Right atrium auricular region (tissue), 2 donors: ENCODE measurements around the gene BZW2. TPM values are rescaled to one million over a fixed set of nuclear protein-coding genes. Genes with fewer than 3 reads are reported as not detected.

Experiments
- DNase-seq: peaks from one replicate; pipeline ENCODE4 v3.0.0-alpha.2; 2019; ENCODE audit warnings: low spot score
- H3K27ac ChIP-seq, 2 donors: fragments of 200-600 bp; sonication (generic); 1 replicate in 1 of 2; 2 replicates in 1 of 2; pipeline ENCODE4 v1.5.1; 2016 to 2019
- H3K27me3 ChIP-seq, 2 donors: fragments of 200-600 bp; sonication (generic); one replicate each; pipeline versions ENCODE4 v1.5.1 to v1.6.0; 2017 to 2019
- H3K36me3 ChIP-seq: fragments of 200-600 bp; sonication (generic); one replicate; pipeline ENCODE4 v1.5.1; 2016
- H3K4me1 ChIP-seq, 2 donors: fragments of 200-600 bp; sonication (generic); one replicate each; pipeline versions ENCODE4 v1.5.1 to v1.6.0; 2017 to 2019
- H3K4me3 ChIP-seq, 2 donors: fragments of 200-600 bp; sonication (generic); 1 replicate in 1 of 2; 2 replicates in 1 of 2; pipeline ENCODE4 v1.5.1; 2017 to 2019; ENCODE audit warnings: mild to moderate bottlenecking in 1 of 2, moderate library complexity in 1 of 2
- H3K9me3 ChIP-seq, 2 donors: fragments of 200-600 bp; sonication (generic); one replicate each; pipeline ENCODE4 v1.5.1; 2019
- total RNA-seq, 2 donors: library from RNA; depleted of rRNA; stranded (reverse); fragments of >200 nt; gene quantifications; one replicate each; pipeline ENCODE4 v1.1.0, GENCODE V29; 2016
- TF ChIP-seq, protein P1 (sequence below), 2 donors: fragments of 200-600 bp; sonication (generic); IDR thresholded peaks; one replicate each; pipeline ENCODE4 v1.5.1; 2019; ENCODE audit warnings: antibody characterized with exemption in 2 of 2

BZW2 gene
- total RNA-seq, 2 donors from 2014 or later = 206 to 292 TPM

DNA sequence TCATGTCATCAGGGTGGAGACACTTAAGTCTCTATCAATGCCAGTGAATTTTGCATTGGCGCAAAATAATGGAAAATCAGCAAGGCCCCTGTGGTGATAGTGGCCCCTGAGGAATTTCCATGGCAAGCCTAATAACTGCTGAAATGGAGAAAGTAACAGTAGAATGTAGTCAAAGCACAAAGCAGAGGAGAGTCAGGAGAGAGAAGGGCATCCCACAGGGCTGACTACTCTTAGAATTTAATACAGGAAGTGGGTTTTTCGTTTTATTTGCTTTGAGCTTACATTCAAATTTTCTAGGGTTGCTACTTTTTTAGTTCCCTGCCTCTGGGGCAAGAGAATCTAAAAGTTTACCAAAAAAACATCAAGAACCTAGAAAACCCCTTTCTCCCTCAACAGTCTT is 39.0 kb downstream of the BZW2 start:
- Histone ChIP-seq H3K27me3 (no peaks in the 10 kb centered on the region), H3K9me3 (no peaks in the 10 kb centered on the region), H3K4me1 (no peaks in the 10 kb centered on the region), H3K4me3 (no peak overlapping the region), H3K27ac (no peak overlapping the region), H3K36me3 (peaks cover 72% of the 10 kb centered on the region)
- TF ChIP-seq, protein P1, sequence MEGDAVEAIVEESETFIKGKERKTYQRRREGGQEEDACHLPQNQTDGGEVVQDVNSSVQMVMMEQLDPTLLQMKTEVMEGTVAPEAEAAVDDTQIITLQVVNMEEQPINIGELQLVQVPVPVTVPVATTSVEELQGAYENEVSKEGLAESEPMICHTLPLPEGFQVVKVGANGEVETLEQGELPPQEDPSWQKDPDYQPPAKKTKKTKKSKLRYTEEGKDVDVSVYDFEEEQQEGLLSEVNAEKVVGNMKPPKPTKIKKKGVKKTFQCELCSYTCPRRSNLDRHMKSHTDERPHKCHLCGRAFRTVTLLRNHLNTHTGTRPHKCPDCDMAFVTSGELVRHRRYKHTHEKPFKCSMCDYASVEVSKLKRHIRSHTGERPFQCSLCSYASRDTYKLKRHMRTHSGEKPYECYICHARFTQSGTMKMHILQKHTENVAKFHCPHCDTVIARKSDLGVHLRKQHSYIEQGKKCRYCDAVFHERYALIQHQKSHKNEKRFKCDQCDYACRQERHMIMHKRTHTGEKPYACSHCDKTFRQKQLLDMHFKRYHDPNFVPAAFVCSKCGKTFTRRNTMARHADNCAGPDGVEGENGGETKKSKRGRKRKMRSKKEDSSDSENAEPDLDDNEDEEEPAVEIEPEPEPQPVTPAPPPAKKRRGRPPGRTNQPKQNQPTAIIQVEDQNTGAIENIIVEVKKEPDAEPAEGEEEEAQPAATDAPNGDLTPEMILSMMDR (IDR thresholded peaks at IDR 0.05) = no peak
- DNase-seq = no peak

DNA sequence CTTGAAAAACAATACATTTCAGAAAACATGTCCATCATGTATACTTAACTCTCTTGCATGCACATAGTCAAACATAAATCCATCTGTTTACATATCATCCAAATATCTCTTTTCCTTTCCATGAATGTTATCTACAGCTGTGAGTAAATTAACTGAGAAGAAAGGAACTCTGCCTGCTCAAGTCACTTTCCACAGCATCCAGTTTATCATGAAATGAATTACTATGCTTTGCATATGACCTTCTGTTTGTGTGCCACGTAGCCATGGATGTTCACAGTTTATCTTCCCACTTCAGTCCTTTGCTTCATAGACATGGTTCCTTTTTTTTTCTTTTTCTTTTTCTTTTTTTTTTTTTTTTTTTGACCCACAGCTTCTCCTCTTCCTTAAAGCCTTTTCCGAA is 39.6 kb downstream of the BZW2 start:
- Histone ChIP-seq H3K9me3 (no peaks in the 10 kb centered on the region), H3K36me3 (peaks cover 74% of the 10 kb centered on the region), H3K27me3 (no peaks in the 10 kb centered on the region), H3K27ac (no peak overlapping the region), H3K4me3 (no peak overlapping the region), H3K4me1 (no peaks in the 10 kb centered on the region)
- no peak for DNase-seq
- TF ChIP-seq, protein P1 (IDR thresholded peaks at IDR 0.05) = no peak

DNA sequence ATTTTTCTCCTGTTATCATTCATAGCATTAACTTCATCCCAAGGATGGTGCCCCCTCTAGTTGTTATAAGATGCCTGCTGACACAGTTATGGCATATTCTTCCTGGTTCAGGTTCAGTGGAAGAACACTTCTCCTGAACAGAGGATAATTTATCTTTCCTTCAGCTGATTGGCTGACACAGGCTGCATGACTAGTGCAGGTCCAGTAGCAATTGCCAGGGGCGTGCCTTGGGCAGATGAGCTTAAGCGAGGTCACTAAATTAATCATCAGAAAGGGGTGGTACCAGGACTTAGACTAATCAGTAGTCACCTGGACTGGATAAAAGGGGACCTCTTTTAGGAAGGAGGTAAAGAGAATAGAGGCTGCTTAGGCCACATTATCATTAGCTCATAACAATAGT is 42.3 kb downstream of the BZW2 start:
- Histone ChIP-seq H3K27ac (no peak overlapping the region), H3K9me3 (no peaks in the 10 kb centered on the region), H3K4me1 (no peaks in the 10 kb centered on the region), H3K27me3 (no peaks in the 10 kb centered on the region), H3K36me3 (peaks cover 65% of the 10 kb centered on the region), H3K4me3 (no peak overlapping the region)
- TF ChIP-seq, protein P1 (IDR thresholded peaks at IDR 0.05) = no peak
- DNase-seq = no peak

DNA sequence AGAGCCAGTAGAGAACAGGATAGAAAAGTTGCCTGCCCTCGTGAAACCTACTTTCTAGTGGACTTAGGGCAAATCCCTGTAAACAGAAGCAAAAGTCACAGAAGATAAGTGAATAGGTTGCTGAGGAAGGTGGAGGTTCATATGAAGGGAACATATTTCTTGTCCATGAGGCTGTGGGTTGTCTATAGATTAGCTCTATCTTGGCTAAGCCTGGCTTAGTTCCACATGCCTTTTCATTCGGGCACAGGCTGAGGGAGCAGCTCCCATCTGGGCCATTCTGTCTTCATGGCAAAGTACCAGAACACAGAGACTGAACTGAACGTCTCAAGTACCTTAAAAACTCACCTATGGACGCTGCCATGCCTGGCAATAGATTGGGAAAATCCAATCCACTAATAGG is 45.3 kb downstream of the BZW2 start:
- Histone ChIP-seq H3K27me3 (no peaks in the 10 kb centered on the region), H3K9me3 (no peaks in the 10 kb centered on the region), H3K4me1 (no peaks in the 10 kb centered on the region), H3K36me3 (peaks cover 54% of the 10 kb centered on the region), H3K27ac (no peak overlapping the region), H3K4me3 (no peak overlapping the region)
- TF ChIP-seq, protein P1 (IDR thresholded peaks at IDR 0.05) = no peak
- no peak for DNase-seq

DNA sequence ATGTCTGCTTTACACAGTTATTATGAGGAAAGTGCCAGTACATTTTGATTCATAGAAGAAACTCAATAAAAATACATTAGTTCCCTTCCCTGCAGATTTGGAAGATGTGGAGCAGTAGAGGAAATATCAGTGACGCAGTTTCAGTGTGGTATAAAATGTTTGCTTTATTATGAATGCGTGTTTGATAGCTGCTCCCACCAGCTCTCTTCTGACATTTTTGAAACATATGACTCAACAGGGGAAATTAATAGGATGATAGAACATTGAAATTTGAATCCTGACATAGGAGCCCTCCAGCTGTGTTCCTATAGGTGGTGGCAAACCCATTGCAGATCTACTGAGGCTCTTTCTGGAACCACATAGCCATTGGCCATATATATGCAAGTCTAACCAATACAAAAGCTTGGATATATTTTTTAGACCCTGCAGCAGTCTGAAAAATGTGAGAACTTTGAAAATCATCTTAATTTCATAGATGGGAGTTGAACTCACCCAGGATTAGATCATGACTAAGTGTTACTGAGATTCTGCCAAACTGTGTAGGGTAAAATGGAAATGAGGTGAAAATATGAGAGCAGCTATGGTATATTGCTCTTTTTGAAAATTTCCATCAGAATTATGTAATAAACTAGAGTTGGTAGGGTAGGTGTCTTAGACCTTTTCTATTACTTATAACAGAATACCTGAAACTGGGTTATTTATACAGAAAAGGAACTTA is 47.8 kb downstream of the BZW2 start:
- no peaks in the 10 kb centered on the region for H3K4me1 ChIP-seq
- H3K27me3 ChIP-seq = no peaks in the 10 kb centered on the region
- no peak overlapping the region for H3K4me3 ChIP-seq
- peaks cover 69% of the 10 kb centered on the region for H3K36me3 ChIP-seq
- H3K27ac ChIP-seq = no peak overlapping the region
- no peak for DNase-seq
- TF ChIP-seq, protein P1 (IDR thresholded peaks at IDR 0.05) = no peak
- H3K9me3 ChIP-seq = no peaks in the 10 kb centered on the region

DNA sequence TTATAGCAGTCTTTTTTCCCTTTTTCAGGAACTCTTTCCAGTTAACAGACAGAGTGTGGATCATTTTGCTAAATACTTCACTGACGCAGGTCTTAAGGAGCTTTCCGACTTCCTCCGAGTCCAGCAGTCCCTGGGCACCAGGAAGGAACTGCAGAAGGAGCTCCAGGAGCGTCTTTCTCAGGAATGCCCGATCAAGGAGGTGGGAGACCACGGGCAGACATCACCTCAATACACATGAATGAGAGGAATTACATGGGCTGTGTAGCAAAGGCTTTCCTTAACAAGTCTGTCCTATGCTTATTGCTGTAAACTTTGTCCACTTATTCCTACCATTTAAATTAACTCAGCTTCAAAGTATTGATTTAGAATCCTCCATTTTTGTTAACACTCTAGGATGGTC is 48.8 kb downstream of the BZW2 start:
- Histone ChIP-seq H3K4me1 (no peaks in the 10 kb centered on the region), H3K36me3 (peaks cover 76% of the 10 kb centered on the region), H3K9me3 (no peaks in the 10 kb centered on the region), H3K4me3 (no peak overlapping the region), H3K27ac (no peak overlapping the region), H3K27me3 (no peaks in the 10 kb centered on the region)
- TF ChIP-seq, protein P1 (IDR thresholded peaks at IDR 0.05) = no peak
- no peak for DNase-seq
